Activated CD4-positive, alpha-beta T cell treated with anti-CD3 and anti-CD28 coated beads, Interleukin-2, amount 50 U/mL, for 24 hours (primary cell): ENCODE measurements around the gene GGA3.
"Not testable (repeated sequence)": the region's sequence is repeated elsewhere in the genome, so short reads cannot be mapped to it uniquely, and the experiment has no call there.

ENCODE experiments used
- DNase-seq, 2 donors: peaks; one replicate each; pipeline ENCODE4 v3.0.0-alpha.2; 2020; ENCODE audit warnings: low read depth in 1 of 2, low spot score in 1 of 2

The GGA3 gene

DNA sequence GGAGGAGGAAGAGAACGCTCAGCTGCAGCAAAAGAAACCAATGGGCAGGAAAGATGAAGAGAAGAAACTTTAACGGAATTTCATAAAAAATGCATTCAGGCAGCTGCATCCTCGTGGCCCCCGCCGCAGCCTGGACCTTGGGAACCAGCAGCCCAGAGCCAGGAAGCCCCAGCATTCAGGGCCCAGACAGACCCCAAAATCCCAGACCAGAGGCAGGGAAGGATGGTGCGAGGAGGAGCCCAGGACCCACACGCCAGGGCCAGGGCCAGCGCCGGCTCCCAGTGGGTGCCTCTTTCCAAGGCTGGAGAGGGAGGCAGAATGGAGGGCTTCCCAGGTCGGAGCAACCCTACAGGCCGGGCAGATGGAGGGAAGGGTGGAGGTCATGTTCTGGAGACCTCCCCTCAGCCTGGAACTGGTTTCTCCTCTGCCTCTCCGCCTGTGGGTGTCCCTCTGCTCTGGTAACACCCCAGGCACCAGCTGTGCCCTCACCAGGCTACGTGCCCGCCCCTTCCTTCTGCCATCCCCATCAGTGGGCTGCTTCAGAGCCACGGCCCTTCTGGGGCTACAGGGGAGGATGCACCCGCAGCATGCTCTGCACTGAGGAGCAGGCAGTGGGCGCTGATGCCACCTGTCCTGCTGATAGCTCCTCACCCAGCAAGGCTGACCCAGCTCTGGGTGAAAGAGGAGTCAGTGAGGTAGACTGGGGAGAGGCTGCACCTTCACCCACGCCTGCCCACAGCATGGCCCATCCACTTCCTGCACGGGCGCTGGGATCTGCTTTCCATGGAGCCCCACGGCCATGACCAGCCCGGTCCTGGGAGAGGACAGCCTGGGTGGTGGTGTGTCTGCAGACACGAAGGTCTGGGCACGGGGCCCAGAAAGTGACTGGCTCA, 10.8 kb upstream of the GGA3 start:
- DNase-seq: no peak

DNA sequence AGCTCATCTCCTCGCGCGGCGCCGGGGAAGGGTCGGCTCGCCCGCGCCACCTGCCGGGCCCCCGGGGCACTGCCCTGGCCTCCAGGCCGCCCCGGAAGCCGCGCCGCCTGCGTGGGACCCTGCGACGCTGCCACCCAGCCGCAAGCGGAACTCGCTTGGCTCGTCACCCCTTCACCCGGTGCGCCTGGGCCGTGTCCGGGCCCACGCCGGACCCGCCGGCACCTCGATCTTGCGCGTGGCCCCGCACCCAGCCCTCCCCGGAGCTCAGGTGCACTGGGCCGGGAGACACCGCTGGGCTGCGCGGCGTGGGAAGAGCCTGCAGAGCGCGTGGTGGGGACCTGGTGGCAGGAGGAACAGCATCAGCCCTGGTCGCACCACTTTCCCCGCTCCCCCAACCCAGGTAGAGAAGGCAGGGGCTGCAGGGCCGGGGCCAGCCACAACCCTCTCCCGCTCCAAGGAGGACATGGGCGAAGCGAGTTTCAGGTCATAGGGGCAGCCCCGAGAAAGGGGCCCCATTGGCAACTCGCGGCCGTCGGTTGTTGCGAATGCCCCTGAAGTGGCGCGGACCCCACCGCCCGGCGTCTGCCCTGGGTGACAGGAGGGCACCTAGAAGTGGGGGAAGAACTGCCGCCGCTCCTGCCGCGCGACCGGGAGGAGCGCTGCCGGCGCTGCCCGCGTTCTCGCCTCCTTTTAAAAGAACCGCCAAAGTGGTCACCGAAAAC, 10.0 kb upstream of the GGA3 start:
- peak; percentile 83 to 85 for DNase-seq

DNA sequence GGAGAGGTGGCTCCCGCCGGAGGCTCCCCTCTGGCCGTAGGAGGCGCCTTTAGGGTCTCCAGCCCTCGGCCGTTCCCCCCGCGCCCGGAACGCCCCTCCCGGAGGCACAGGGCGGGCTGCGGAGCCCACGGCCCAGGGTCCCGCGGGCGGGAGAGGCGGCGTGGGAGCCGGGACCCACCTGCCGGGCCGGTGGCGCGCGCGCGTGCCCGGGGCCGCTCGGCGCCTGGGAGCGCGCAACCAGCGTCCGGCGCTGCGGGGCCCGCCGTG, 9.5 kb upstream of the GGA3 start, which contains the start of gene MIF4GD:
MIF4GD (minus strand) TSS at position 266 of the 267 bp plus-strand sequence. CDS start 1,036 bp downstream, outside the sequence.
- no peak for DNase-seq

DNA sequence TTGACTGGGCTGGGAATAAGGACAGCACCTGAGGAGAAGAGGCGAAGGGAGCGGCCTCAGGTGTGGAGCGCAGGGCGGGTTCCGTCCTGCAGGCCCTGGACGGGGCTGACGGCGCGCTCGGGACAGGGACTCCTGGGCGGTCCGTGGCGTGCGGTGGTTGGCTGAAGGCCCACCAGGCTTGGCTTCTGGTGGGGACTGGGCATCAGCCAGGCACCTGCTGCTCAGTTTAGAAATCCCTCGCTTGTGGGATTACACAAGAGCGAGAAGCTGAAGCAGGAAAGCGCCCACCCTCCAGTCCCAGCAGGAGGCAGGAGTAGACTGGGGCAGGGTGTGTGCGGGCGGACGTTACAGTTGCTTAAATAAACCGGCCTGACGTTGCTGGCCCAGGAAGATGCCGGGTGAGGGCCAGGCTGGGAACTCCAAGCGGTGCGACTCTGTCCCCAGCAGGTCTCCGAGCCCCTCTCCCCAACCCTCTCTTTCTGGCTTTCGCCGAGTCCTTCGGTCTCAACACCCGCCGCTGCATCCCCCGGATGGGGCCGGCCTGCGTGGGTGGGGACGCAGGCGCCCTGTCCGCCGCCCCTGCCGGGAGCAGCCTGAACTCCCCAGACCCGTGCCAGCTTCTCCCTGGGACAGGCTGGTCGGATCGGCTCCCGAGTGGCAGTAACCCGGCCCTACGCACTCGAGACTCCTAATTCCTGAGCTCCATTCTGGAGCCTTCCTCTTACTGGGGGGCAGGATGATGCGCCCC, 9.0 kb upstream of the GGA3 start:
- DNase-seq: peak; percentile 39 to 41

DNA sequence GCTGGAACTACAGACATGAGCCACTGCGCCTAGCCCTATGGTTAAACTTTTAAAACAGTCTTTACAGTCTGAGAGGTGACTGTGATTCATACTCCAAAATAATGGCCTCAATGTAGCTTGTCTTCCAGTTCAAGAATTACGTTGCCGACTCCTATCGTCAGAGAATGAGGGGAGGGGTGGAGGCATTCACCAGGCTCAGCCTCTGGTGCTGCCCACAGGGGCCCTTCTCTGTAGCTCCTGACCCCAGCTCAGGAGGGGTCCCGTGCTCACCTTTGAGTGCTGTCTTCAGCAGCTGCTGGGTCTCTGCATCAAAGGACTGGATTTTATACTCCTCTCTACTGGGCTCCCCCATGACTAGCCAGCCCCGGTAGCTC, 8.4 kb upstream of the GGA3 start:
- DNase-seq: no peak

DNA sequence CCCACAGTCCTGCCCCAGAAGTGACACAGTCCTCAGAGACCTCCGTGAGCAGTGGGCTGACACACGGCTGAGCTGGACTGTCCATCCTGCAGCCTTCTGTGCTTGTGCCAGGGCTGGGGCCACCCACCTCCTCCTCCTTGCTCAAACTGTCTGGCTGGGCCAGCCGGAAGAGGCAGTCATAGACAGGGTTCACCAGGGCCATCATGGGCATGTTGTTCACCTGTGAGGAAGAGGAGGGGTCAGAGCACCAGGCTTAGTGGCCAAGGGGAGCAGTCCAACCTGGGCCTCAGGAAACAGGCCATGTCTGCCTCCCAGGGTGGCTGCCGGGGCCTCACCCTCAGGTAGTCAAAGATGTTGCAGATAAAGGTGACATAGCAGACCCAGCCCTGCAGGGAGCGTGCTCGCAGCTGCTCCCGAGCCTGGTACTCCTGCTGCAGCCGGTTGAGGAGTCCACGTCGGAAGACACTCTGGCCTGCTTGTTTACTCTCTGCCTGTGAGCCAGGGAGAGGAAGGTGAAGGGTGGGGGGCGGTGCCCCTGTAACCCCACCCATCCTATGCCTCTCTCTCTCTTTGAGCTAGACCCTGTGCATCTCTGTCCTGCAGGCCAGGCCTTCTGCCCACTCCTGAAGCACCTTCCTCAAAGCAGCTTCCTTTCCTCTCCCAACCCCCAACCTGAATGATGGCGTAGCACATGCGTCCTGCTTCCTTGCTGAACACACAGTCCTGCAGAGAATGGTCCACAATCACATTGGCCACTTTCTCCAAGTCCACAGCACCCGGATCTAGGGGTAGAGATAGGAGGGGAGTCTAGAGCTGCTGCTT, 6.2 kb upstream of the GGA3 start:
- DNase-seq: no peak

DNA sequence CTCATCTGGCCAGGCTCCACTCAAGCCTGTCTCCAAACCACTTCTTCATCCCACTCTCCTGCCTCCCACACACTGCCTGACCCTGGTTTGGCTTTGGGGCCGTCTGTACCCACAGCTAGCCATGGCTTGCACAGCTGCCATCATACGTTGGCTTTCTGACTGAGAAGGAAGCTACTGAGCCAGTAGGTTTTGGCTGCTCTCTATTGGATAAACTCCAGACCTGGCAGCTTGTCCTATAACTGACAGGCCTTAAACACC, 5.7 kb upstream of the GGA3 start:
- no peak for DNase-seq

DNA sequence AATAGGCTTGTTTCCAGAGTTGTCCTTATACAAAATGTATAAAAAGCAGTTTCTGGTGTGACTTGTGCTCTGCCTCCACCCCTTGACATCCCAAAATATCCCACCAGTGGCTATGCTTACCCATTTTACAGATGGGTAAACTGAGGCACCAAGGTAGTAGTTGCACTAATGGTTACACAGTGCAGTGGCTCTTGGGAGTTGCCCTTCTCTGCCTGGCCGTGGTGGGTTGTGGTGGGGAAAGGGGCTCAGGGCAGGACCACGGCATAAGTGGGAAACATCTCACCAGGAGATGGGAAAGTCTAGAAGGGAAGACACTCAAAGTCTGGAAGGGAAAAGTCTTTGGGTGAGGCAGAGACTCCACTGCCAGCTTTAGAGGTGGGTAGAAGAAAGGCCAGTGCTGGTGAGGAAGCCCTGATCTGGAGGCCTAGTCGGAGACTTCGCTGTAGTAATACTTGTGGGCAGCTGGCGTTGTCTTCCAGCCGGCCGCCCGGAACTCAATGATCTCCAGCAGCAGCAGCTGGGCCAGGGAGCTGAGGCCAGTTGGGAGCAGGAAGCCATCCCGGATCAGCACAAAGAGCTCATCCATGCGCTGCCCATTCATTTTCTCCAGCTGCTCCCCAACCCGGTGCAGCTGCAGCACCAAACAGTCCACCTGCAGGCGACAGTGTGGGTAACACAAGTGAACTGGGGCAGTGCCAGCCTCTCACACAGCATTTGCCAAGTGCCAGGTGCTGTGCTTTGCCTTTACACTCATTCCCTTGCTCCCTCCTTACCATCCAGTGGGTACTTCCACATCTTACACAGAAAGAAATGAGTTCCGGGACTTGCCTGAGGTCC, 5.1 kb upstream of the GGA3 start:
- no peak for DNase-seq

DNA sequence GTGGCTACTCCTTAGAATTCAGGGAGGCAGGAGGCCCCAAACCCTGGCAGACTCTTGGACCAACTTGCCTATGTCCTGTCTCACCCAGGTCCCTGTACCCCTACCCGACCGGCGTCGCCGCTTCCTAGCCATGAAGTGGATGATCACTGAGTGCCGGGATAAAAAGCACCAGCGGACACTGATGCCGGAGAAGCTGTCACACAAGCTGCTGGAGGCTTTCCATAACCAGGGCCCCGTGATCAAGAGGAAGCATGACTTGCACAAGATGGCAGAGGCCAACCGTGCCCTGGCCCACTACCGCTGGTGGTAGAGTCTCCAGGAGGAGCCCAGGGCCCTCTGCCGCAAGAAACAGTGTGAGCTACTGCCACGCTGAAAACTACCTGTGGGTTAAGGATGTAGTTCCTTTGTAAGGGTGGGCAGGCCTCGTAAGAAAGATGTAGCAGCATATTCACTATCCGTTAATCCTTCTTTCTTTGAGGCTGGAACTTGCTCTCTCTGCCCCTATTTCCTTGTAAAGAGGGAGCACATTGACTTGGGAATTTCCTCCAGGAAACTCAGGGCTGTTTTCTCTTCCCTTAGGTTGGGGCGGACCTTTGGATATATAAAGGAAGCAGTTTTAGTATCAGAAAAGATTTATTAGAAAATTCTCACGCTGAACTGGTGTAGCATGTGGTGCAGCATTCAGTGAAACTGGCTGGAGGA, 4.4 kb upstream of the GGA3 start:
- DNase-seq: no peak

DNA sequence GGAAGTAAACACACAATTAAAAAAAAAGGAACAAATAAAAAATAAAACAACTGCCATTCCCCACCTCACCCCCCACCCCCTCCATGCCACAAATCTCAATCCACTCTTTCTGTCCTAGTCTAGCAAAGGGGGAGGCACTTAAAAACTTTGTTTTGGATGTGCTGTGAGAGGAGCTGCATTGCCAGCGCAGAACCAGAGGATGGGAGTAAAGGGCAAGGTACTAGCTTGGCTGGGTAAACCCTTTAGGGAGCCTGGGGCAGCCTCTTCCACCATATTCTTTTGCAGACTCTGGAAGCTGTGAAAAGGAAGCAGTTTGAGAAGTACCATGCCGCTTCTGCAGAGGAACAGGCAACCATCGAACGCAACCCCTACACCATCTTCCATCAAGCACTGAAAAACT, 1.6 kb upstream of the GGA3 start:
- DNase-seq: no peak

DNA sequence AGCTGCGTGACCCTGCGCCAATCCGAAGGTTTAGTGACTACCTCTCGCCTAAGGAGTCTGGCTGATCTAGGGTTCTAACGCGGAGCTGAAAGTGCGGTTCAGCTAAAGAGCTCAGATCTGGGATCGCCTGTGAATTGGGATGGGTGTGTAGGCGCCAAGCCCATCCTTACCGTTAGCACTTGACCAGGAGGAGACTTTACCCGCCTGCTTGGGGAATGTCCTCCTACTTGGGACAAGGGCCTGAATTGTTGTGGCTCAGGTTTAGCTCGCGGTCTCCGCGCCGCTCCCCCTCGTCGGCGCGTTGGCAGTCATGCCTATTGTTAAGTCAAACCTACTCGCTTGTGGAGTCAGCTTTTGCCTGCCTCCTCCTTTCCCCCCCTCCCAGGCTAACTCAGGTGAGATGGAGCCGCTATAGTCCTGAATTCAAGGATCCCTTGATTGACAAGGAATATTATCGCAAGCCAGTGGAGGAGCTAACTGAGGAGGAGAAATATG, 753 bp upstream of the GGA3 start:
- no peak for DNase-seq

DNA sequence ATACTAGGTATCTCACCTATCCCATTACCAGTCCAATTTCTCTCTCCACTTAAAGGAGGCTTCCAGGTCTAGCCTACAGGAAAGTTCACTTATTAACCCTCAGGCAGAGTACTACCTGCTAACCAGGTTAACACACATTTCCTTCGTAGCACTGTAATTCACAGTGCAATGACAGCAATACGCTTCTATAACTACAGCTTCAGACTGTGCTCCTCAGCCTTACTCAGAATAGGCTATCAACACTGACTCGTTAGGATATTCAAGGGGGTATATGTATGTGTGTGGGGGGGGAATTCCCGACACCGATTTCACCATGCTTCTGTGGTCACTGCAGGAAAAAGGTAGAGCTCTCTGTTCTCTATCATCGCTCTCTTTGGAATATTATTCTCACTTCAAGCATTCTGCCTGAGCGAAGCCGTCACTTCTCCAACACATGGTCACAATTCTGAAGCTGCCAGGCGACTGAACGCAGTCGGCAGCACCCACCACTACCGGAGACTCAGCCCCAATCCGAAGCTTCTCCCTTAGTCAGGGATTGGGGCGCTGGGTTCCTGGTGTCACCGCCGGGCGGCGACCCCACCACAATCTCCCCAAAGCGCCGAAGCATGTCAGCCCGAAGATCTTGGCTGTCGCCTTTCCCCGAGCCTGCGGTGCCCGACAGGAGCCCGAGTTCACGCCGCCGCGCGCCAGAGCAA, 618 bp downstream of the GGA3 start:
- DNase-seq: peak; percentile 49 to 71

DNA sequence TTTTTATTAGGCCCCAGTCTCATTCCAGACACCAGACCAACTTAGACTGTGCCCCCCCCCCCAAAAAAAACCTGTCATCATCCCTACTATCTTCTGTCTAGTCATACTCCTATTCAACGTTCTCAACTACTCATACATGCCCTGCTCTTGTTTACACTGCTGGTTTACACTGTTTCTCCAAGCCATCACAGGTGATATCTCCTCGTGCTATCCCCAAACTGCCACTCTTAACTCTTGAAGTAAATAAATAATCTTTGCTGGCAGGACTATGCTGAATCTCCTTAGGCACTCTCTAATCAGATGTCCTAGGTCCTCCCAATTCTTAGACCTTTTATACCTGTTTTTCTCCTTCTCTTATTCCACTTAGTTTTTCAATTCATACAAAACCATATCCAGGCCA, 4.2 kb downstream of the GGA3 start:
- not testable (repeated sequence) for DNase-seq

DNA sequence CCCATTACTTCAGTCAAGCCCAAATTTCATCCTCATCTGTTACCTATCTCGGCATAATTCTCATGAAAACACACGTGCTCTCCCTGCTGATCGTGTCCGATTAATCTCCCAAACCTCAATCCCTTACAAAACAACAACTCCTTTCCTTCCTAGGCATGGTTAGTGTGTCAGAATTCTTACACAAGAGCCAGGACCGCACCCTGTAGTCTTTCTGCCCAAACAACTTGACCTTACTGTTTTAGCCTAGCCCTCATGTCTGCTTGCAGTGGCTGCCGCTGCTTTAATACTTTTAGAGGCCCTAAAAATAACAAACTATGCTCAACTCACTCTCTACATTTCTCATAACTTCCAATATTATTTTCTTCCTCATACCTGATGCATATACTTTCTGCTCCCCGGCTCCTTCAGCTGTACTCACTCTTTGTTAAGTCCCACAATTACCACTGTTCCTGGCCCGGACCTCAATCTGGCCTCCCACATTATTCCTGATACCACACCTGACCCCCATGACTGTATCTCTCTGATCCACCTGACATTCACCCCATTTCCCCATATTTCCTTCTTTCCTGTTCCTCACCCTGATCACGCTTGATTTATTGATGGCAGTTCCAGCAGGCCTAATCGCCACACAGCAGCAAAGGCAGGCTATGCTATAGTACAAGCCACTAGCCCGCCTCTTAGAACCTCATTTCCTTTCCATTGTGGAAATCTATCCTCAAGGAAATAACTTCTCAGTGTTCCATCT, 5.3 kb downstream of the GGA3 start:
- DNase-seq: not testable (repeated sequence)

DNA sequence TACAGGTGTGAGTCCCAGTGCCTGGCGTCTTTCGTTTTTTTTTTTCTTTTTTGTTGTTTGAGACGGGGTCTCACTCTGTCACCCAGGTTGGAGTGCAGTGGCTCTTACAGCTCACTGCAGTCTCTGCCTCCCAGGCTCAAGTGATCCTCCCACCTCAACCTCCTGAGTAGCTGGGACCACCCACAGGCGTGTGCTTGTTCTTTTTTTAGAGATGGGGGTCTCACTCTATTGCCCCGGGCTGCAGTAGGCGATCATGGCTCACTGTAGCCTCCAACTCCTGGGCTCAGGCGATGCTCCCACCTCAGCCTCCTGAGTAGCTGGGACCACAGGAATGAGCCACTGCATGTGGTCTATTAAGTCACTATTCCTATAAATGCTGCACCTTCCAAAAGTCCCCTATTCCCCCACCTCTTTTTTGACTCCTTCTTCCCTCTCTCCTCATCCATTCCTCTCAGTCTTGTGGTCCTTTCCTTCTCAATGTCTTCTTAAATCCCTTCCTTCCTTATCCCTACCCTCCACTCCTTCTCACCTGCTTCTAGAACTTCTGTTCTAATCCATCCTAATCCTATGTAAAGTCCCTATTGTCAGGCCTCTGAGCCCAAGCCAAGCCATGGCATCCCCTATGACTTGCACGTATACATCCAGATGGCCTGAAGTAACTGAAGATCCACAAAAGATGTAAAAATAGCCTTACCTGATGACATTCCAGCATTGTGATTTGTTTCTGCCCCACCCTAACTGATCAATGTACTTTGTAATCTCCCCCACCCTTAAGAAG, 9.2 kb downstream of the GGA3 start:
- DNase-seq: no peak

DNA sequence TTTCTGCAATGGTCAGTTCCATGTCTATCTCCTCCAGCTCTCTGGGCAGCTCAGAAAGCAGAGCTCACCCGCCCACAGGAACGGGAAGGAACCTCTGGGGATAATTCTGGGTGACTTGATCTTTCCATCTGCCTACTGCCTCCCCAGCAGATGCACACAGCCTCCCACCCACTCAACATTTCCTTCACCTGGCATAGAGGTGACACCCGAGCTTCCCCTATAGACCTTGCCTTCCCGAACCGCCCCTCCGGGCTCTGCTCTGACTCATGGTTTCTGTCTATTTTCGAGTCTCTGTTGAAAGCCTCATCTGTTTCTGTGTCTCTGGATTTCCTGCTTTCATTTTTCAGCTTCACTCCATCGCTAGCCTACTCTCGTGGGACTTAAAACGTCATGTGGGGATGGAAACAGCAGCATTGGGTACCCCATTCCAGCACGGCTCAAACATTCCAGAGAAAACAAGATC, 11.4 kb downstream of the GGA3 start:
- peak; percentile 55 to 85 for DNase-seq

DNA sequence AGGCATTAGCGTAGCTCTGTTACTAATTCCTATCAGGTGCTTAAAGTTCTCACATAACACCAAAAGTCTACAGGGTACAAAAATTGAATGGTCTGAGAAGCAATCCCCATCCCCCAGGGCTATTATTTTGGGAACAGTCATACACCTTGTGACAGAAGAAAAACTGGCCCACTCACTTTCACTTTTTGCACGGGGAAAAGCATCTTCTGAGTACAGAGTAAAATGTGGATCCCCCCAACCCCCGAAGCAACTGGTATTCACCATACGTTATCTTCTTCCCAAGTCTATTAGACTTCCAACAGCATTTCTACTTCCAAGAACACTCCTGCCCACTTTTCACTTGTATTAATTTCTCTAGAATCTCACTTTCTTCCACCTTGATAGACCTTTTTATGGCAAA, 11.8 kb downstream of the GGA3 start:
- peak in 1 of 2 donors; percentile 33 for DNase-seq
